ENCODE results near the gene KMT2C.
"Not testable (repeated sequence)": the region's sequence is repeated elsewhere in the genome, so short reads cannot be mapped to it uniquely, and the experiment has no call there.

GRCh38 chr7:152247851-152248250, 188.0 kb downstream of the KMT2C start:
- TF ChIP-seq EZH2 (IDR thresholded peaks at IDR 0.05; ENCODE audit: borderline replicate concordance, insufficient read depth, low read length, poor library complexity, severe bottlenecking); REST (IDR thresholded peaks at IDR 0.05; ENCODE audit: borderline replicate concordance); SMC3 (conservative IDR thresholded peaks at IDR 0.05; ENCODE audit: poor library complexity); EP300 (conservative IDR thresholded peaks at IDR 0.05; ENCODE audit: poor library complexity, severe bottlenecking); POLR2AphosphoS5 (IDR thresholded peaks at IDR 0.05): not testable (repeated sequence)
- TF ChIP-seq, protein P1, sequence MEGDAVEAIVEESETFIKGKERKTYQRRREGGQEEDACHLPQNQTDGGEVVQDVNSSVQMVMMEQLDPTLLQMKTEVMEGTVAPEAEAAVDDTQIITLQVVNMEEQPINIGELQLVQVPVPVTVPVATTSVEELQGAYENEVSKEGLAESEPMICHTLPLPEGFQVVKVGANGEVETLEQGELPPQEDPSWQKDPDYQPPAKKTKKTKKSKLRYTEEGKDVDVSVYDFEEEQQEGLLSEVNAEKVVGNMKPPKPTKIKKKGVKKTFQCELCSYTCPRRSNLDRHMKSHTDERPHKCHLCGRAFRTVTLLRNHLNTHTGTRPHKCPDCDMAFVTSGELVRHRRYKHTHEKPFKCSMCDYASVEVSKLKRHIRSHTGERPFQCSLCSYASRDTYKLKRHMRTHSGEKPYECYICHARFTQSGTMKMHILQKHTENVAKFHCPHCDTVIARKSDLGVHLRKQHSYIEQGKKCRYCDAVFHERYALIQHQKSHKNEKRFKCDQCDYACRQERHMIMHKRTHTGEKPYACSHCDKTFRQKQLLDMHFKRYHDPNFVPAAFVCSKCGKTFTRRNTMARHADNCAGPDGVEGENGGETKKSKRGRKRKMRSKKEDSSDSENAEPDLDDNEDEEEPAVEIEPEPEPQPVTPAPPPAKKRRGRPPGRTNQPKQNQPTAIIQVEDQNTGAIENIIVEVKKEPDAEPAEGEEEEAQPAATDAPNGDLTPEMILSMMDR (IDR thresholded peaks at IDR 0.05; ENCODE audit: poor library complexity, severe bottlenecking) = not testable (repeated sequence)
